GM10248 (cell line): ENCODE results near the gene RGS9.

ENCODE experiments used
- CTCF ChIA-PET: fragments of 300-600 bp; sonication (Branson Sonifier 250); formaldehyde crosslinking; extraction: SDS; loops from one replicate; lab custom pipeline; 2021; ENCODE audit warnings: antibody characterized with exemption; lab: Yijun Ruan, JAX
- POLR2A ChIA-PET: fragments of 350-650 bp; sonication (Branson Sonifier 250); formaldehyde crosslinking; extraction: SDS; loops from one replicate; lab custom pipeline; 2020; ENCODE audit warnings: antibody characterized with exemption; lab: Yijun Ruan, JAX
- DNase-seq: peaks from one replicate; pipeline ENCODE4 v3.0.0; 2012; ENCODE audit errors: extremely low spot score
- CTCF ChIP-seq: IDR thresholded peaks from 2 replicates; pipeline ENCODE4 v1.5.1; 2012; ENCODE audit warnings: mild to moderate bottlenecking, low read depth; ENCODE audit errors: extremely low read depth, missing control alignments, control extremely low read depth

Gene RGS9

DNA sequence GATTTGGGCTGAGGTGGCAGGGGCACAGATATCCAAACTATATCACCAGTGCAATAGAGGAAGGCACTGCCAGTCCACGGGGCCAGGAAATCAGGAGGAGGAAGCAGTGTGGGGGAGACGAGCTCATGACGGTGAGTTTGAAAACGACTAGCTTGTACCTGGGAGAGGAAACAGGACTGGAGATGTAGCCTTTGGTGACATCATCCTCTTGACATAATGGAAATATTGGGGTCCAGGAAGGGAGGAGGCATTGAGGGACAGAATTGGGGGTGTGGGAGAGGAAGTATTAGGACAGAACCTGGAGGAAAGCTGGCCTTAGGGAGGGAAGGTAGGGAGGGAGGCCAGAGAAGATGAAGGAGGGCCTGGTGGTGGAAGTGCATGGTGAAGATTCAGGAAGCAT lies 109.1 kb downstream of the RGS9 start:
- CTCF ChIA-PET = no interaction called here
- no peak for DNase-seq
- POLR2A ChIA-PET = no interaction called here
- no peak for TF ChIP-seq CTCF

DNA sequence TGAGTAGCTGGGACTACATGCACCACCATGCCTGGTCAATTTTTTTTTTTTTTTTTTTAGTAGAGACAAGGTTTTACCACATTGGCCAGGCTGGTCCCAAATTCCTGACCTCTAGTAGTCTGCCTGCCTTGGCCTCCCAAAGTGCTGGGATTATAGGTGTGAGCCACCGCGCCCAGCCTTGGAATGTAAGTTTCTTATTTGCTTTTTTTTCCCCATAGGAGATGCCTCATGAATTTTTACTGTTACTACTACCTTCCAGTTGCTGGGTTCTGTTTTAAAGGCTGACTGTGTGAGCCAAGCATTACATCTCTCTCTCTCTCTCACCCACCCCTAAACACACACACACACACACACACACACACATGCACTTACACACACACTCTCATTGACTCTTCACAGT lies 112.6 kb downstream of the RGS9 start:
- CTCF ChIA-PET = no interaction called here
- no peak for TF ChIP-seq CTCF
- no peak for DNase-seq
- POLR2A ChIA-PET = no interaction called here

DNA sequence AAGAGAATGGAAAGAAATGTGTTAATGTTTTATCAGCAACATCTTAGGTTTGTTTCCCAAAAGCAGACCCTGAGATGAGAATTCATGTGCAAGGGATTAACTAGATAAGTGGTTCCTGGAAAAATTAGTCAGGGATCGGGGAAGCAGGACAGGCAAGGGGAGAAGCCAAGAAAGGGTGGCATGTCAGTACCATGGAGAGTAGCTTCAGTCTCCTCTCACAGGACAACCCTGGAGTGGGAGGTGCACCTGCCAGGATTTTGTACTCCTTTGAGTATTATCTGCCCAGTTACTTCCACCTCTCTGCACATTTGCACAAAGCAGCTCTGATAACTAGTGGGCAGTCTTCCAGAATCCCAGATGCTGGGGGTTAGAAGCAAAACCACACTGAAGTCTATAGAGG lies 117.0 kb downstream of the RGS9 start:
- CTCF ChIA-PET = interaction anchor here (1.3 kb wide), 1 partner anchor 10 kb away, joined by 3 read pairs; no protein-coding TSS in a partner anchor

GRCh38 chr17:65259281-65259680 lies 122.1 kb downstream of the RGS9 start:
- CTCF ChIA-PET = no interaction called here
- POLR2A ChIA-PET = no interaction called here

More for the DNA sequence above, 117.0 kb downstream of the RGS9 start:
- DNase-seq = no peak
- no peak for TF ChIP-seq CTCF
- POLR2A ChIA-PET = no interaction called here

GRCh38 chr17:65259696-65260485 lies 122.7 kb downstream of the RGS9 start:
- TF ChIP-seq CTCF = no peak
- ChIA-PET CTCF (no interaction called here), POLR2A (no interaction called here)
- DNase-seq = no peak

More at GRCh38 chr17:65259281-65259680, 122.1 kb downstream of the RGS9 start:
- TF ChIP-seq CTCF = no peak
- no peak for DNase-seq

DNA sequence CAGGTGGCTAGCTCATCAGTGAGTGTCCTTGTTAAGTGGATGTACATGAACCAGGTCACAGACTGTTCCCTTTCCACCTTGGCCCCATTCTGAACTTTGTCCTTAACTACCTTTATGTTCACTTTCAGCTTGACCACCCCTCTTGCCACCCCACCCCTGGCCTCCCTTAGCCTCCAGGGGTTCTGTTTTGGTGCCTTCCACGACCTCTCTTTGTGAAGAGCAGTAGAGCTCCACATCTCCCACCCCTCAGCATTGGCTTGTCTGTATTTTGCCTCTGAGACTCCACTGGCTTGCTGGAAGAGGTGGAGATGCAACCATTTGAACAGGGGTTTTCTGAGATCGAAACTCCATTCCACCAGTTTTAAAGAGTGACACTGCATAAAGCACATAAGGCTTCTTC lies 123.5 kb downstream of the RGS9 start:
- CTCF ChIA-PET = no interaction called here
- POLR2A ChIA-PET = no interaction called here
- DNase-seq = no peak
- TF ChIP-seq CTCF = no peak
